Osteoblast (primary cell): ENCODE data around the gene MGRN1. TPM values are rescaled to one million over a fixed set of nuclear protein-coding genes. Genes with fewer than 3 reads are reported as not detected.

Experiments used
- DNase-seq: peaks from one replicate; pipeline ENCODE4 v3.0.0; 2011; ENCODE audit warnings: low spot score, mixed read lengths; ENCODE audit not compliant: insufficient read length; ENCODE audit errors: missing footprints
- H2AFZ ChIP-seq: 2 replicates; pipeline ENCODE4 v1.6.0; 2011; ENCODE audit warnings: mild to moderate bottlenecking, low read length
- H3K27ac ChIP-seq: 2 replicates; pipeline ENCODE4 v1.5.1; 2011; ENCODE audit warnings: mild to moderate bottlenecking, low read depth, low read length, moderate library complexity
- H3K27me3 ChIP-seq: 2 replicates; pipeline ENCODE4 v1.6.0; 2012; ENCODE audit warnings: mild to moderate bottlenecking, control low read depth, inconsistent platforms, low read length, moderate library complexity; ENCODE audit not compliant: insufficient read depth
- H3K36me3 ChIP-seq: 2 replicates; pipeline ENCODE4 v1.5.1; 2011; ENCODE audit warnings: mild to moderate bottlenecking, low read length, control low read depth, moderate library complexity; ENCODE audit not compliant: insufficient read depth
- H3K4me1 ChIP-seq: 2 replicates; pipeline ENCODE4 v1.5.1; 2011; ENCODE audit warnings: mild to moderate bottlenecking, low read length, control low read depth, moderate library complexity; ENCODE audit not compliant: insufficient read depth
- H3K4me2 ChIP-seq: 2 replicates; pipeline ENCODE4 v1.6.0; 2011; ENCODE audit warnings: mild to moderate bottlenecking, low read length; ENCODE audit not compliant: insufficient read depth
- H3K4me3 ChIP-seq: fragments of 200-600 bp; sonication (generic); 3 replicates; pipeline ENCODE4 v1.5.1; 2012; ENCODE audit warnings: mild to moderate bottlenecking, low read length, inconsistent platforms; ENCODE audit not compliant: insufficient read depth
- H3K79me2 ChIP-seq: 2 replicates; pipeline ENCODE4 v1.6.0; 2012; ENCODE audit warnings: mild to moderate bottlenecking, low read length, control low read depth, inconsistent platforms; ENCODE audit not compliant: insufficient read depth
- H3K9me3 ChIP-seq: 2 replicates; pipeline ENCODE4 v1.5.1; 2011; ENCODE audit warnings: low read depth, low read length, control low read depth
- H4K20me1 ChIP-seq: 2 replicates; pipeline ENCODE4 v1.6.0; 2012; ENCODE audit warnings: mild to moderate bottlenecking, low read length, control low read depth; ENCODE audit not compliant: insufficient read depth
- total RNA-seq: library from RNA; depleted of rRNA; stranded (reverse); fragments of >200 nt; gene quantifications from 2 replicates; pipeline ENCODE4 v1.2.3, GENCODE V29; 2012
- TF ChIP-seq, protein P1 (sequence below): IDR thresholded peaks from 2 replicates; pipeline ENCODE4 v1.5.1; 2011; ENCODE audit warnings: mild to moderate bottlenecking, low read depth, low read length, moderate library complexity; ENCODE audit errors: extremely low read depth

The MGRN1 gene
- total RNA-seq, 1 donor, result 46.7 TPM

DNA sequence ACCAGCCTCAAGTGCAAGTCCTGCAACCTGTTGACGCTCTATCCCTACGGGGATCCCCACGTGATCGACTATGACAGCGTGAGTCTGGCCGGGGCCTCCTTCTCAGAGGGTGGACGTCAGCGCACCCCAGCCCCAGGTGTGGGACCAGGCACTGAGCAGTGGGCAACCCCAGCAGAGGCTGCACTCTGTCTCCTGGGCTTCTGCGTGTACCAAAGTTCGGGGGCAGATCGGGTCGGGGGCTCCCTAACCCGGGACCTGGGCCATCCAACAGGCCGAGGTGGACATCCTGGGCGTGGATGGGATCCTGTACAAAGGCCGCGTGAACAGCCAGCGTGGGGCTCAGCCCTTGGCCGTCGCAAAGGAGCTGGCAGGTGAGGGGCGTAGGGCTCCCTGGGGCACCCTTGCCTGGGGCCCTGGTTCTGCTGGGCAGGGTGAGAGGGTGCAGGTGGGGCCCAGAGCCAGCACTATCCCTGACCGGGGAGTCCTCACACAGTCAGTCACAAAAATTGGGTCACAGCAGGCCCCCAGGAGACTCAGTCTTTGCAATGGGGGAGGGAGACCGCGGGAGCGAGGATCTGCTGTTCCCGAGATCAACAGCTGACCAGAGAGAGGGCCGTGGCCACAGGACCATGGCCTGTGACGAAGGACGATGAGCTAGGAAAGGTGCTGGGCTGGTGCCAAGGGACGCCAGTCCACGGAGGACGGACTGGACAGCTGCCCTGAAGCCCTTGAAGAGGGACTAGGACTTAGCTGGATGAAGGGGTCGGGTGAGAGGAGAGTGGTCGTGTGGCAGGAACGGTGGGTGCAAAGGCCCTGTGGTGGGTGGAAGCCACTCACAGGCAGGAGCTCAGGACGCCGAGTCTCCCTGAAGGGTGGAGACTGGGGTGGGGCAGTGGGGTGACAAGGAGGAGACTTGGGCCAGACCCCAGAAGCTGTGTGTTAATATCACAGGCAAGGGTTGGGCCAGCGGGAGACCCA is 29.9 kb upstream of the MGRN1 start:
- Histone ChIP-seq H3K4me1 (no peaks in the 10 kb centered on the region), H4K20me1 (no peaks in the 10 kb centered on the region), H3K27me3 (peaks cover 11% of the 10 kb centered on the region), H3K4me2 (no peak overlapping the region), H3K4me3 (no peak overlapping the region), H3K79me2 (no peaks in the 10 kb centered on the region), H3K9me3 (no peaks in the 10 kb centered on the region), H3K36me3 (no peaks in the 10 kb centered on the region), H3K27ac (no peak overlapping the region), H2AFZ (no peak overlapping the region)
- TF ChIP-seq, protein P1, sequence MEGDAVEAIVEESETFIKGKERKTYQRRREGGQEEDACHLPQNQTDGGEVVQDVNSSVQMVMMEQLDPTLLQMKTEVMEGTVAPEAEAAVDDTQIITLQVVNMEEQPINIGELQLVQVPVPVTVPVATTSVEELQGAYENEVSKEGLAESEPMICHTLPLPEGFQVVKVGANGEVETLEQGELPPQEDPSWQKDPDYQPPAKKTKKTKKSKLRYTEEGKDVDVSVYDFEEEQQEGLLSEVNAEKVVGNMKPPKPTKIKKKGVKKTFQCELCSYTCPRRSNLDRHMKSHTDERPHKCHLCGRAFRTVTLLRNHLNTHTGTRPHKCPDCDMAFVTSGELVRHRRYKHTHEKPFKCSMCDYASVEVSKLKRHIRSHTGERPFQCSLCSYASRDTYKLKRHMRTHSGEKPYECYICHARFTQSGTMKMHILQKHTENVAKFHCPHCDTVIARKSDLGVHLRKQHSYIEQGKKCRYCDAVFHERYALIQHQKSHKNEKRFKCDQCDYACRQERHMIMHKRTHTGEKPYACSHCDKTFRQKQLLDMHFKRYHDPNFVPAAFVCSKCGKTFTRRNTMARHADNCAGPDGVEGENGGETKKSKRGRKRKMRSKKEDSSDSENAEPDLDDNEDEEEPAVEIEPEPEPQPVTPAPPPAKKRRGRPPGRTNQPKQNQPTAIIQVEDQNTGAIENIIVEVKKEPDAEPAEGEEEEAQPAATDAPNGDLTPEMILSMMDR, result no peak
- peak; percentile 65 for DNase-seq

DNA sequence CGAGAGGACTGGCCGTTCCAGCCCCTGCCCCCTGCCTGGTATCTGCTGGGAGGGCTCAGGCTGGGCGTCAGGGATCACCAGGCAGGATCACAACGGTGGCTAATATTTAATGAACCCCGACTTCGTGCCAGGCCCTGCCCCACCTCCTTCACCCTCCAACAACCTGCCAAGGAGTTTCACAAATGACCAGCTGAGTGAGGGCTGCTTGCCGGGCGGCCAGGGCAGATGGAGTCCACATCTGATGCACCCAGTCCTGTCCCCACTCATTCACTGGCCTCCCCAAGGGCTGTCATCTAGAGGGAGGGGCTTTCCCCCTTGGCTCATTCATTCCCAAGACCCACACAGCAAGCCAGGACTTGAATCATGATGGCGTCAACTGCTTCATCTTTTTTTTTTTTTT is 27.5 kb upstream of the MGRN1 start:
- Histone ChIP-seq H3K4me2 (no peak overlapping the region), H3K9me3 (no peaks in the 10 kb centered on the region), H2AFZ (no peak overlapping the region), H4K20me1 (peaks cover 2% of the 10 kb centered on the region), H3K27ac (no peak overlapping the region), H3K36me3 (no peaks in the 10 kb centered on the region), H3K4me1 (no peaks in the 10 kb centered on the region), H3K79me2 (no peaks in the 10 kb centered on the region), H3K27me3 (peaks cover 20% of the 10 kb centered on the region), H3K4me3 (no peak overlapping the region)
- TF ChIP-seq, protein P1, result no peak
- DNase-seq, result peak; percentile 29

DNA sequence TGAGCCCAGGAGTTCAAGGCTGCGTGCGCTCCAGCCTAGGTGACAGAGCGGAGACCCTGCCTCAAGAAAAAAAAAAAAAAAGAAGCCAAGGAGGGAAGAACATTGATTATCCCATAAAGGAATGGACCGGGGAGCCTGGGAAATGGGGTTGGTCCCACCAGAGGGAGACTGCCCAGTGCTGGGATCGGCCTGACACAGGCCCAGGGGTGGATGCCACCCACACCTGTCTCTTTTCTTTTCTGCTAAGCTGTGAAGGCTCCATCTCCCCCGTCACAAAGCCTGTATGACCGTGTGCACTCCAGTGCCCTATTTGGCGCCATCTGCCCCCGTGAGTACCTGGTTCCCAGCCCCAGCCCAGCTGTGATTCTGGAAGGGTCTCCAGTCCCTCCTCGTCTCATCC is 25.6 kb upstream of the MGRN1 start:
- peaks cover 2% of the 10 kb centered on the region for H4K20me1 ChIP-seq

DNA sequence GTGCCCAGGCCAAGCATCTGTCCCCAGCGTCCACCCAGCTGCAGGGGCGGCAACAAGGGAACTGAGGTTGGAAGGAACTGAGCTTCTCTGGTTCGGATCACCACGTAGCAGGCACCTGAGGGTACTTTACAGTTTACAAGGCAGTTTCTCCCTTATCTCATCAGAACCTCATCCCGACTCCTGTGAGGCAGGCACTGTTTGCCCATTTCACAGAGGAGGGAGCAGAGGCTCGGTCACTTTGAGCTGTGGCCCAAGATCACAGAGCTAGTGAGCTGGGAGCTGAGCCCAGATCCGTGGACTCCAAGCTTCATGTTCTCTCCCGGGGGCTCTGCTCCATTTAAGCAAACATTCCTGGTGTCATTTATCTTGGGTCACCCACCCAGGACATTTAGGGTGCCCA is 25.1 kb upstream of the MGRN1 start:
- Histone ChIP-seq H2AFZ (no peak overlapping the region), H3K4me3 (no peak overlapping the region), H3K79me2 (no peaks in the 10 kb centered on the region), H3K9me3 (no peaks in the 10 kb centered on the region), H3K36me3 (no peaks in the 10 kb centered on the region), H3K27ac (no peak overlapping the region), H3K27me3 (peaks cover 24% of the 10 kb centered on the region), H3K4me1 (no peaks in the 10 kb centered on the region), H4K20me1 (peaks cover 4% of the 10 kb centered on the region), H3K4me2 (no peak overlapping the region)
- TF ChIP-seq, protein P1, result no peak
- DNase-seq, result peak; percentile 66

More for the DNA sequence above, 25.6 kb upstream of the MGRN1 start:
- Histone ChIP-seq H3K27me3 (peaks cover 22% of the 10 kb centered on the region), H3K4me1 (no peaks in the 10 kb centered on the region), H3K27ac (no peak overlapping the region), H3K4me2 (no peak overlapping the region), H3K9me3 (no peaks in the 10 kb centered on the region), H3K36me3 (no peaks in the 10 kb centered on the region), H2AFZ (no peak overlapping the region), H3K4me3 (no peak overlapping the region), H3K79me2 (no peaks in the 10 kb centered on the region)
- TF ChIP-seq, protein P1, result no peak
- peak; percentile 51 for DNase-seq
